Thyroid gland (tissue), 4 donors: ENCODE data around the gene PRR20B. TPM values are rescaled to one million over a fixed set of nuclear protein-coding genes. Genes with fewer than 3 reads are reported as not detected.

Source experiments
- small RNA-seq: library from RNA; depleted of rRNA; stranded (forward); fragments of <200 nt; gene quantifications from one replicate; pipeline ENCODE3, GENCODE V24; 2016
- total RNA-seq, 4 donors: library from RNA; depleted of rRNA; stranded (reverse); fragments of >200 nt; gene quantifications; one replicate each; pipeline ENCODE4 v1.2.3, GENCODE V29; 2016

The PRR20B gene
- total RNA-seq, 4 donors from 2014 or later, result not detected

Small RNA genes within 50 kb of the gene (small RNA-seq; reads per million reads assigned to genes)
- gene PRR20FP, result not detected

Other genes starting within 250 kb of the PRR20B start
- gene PRR20A, start 6.6 kb upstream of the PRR20B start, total RNA-seq, result not detected
- gene PRR20C, start 6.6 kb downstream of the PRR20B start, total RNA-seq, result not detected
- gene PRR20D, start 13.1 kb downstream of the PRR20B start, total RNA-seq, result not detected
- gene PRR20E, start 19.7 kb downstream of the PRR20B start, total RNA-seq, result not detected